G401.6 (cell line): Measurements from ENCODE around the gene PCDHB15.
A peak's percentile ranks its signal among the peaks of the same experiment; 100 is the strongest.
"Not testable (repeated sequence)": the region's sequence is repeated elsewhere in the genome, so short reads cannot be mapped to it uniquely, and the experiment has no call there.

Experiments
- FAIRE-seq: peaks from 2 replicates; lab custom pipeline; 2012; peaks lifted over from hg19 to GRCh38; lab: Jason Lieb, UNC

The PCDHB15 gene

DNA sequence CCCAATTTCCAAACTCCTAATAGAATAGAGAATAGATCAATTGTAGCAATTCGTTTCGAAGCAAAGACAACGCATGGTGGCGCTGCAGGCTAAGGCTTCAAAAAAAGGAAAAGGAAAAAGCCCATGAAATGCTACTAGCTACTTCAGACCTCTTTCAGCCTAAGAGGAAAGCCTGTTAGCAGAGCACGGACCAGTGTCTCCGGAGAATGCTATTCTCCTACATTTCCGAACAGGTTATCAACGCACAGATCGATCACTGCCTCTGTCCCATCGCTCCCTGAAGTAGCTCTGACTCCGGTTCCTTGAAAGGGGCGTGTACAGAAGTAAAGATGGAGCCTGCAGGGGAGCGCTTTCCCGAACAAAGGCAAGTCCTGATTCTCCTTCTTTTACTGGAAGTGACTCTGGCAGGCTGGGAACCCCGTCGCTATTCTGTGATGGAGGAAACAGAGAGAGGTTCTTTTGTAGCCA lies at the start of gene PCDHB15:
Gene PCDHB15 (plus strand): TSS at position 146 of the 468 bp plus-strand sequence. CDS start 184 bp downstream, at position 330.
- no peak for FAIRE-seq

- FAIRE-seq, result no peak
Observed at GRCh38 chr5:141196363-141196762, 48.8 kb upstream of the PCDHB15 start.

GRCh38 chr5:141199359-141200235 lies 45.6 kb upstream of the PCDHB15 start, which contains the start of gene PCDHB11:
TSS of gene PCDHB11 (plus strand) at chr5:141199627. CDS start at chr5:141199775, 148 bp downstream.
- FAIRE-seq, result peak; percentile 63

- FAIRE-seq, result not testable (repeated sequence)
Observed at GRCh38 chr5:141201126-141201525, 44.1 kb upstream of the PCDHB15 start.

DNA sequence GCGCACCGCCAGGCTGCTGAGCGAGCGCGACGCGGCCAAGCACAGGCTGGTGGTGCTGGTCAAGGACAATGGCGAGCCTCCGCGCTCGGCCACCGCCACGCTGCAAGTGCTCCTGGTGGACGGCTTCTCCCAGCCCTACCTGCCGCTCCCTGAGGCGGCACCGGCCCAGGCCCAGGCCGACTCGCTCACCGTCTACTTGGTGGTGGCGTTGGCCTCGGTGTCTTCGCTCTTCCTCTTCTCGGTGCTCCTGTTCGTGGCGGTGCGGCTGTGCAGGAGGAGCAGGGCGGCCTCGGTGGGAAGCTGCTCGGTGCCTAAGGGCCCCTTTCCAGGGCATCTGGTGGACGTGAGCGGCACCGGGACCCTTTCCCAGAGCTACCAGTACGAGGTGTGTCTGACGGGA lies 43.5 kb upstream of the PCDHB15 start:
- FAIRE-seq, result not testable (repeated sequence)

DNA sequence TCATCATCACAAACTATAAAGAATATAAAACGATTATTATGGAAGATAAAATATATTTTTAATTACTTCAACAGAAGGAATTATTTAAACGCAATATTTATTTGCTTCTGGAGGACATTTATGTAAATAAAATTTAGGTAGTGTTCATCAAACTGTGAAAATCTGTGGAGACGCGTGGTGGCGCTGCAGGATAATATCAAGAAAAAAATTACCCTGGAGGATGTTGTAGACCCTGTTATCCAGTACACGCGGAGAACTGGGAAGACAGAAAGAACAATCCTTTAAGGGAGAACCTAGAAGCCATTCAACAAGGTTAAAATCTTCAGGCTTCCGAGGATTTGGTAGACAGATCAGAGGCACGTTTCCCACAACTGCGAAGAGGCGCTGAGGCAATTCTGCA lies 36.7 kb upstream of the PCDHB15 start, which contains the start of gene PCDHB12:
Gene PCDHB12 (plus strand): TSS at position 242 of the 400 bp plus-strand sequence. CDS start 189 bp downstream, outside the sequence.
- no peak for FAIRE-seq

DNA sequence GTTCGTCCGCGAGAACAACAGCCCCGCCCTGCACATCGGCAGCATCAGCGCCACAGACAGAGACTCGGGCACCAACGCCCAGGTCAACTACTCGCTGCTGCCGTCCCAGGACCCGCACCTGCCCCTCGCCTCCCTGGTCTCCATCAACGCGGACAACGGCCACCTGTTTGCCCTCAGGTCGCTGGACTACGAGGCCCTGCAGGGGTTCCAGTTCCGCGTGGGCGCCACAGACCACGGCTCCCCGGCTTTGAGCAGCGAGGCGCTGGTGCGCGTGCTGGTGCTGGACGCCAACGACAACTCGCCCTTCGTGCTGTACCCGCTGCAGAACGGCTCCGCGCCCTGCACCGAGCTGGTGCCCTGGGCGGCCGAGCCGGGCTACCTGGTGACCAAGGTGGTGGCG lies 34.9 kb upstream of the PCDHB15 start:
- FAIRE-seq, result not testable (repeated sequence)

DNA sequence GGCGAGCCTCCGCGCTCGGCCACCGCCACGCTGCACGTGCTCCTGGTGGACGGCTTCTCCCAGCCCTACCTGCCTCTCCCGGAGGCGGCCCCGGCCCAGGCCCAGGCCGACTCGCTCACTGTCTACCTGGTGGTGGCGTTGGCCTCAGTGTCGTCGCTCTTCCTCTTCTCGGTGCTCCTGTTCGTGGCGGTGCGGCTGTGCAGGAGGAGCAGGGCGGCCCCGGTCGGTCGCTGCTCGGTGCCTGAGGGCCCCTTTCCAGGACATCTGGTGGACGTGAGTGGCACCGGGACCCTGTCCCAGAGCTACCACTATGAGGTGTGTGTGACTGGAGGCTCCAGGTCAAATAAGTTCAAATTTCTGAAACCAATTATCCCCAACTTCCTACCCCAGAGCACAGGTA lies 34.3 kb upstream of the PCDHB15 start:
- FAIRE-seq, result not testable (repeated sequence)

DNA sequence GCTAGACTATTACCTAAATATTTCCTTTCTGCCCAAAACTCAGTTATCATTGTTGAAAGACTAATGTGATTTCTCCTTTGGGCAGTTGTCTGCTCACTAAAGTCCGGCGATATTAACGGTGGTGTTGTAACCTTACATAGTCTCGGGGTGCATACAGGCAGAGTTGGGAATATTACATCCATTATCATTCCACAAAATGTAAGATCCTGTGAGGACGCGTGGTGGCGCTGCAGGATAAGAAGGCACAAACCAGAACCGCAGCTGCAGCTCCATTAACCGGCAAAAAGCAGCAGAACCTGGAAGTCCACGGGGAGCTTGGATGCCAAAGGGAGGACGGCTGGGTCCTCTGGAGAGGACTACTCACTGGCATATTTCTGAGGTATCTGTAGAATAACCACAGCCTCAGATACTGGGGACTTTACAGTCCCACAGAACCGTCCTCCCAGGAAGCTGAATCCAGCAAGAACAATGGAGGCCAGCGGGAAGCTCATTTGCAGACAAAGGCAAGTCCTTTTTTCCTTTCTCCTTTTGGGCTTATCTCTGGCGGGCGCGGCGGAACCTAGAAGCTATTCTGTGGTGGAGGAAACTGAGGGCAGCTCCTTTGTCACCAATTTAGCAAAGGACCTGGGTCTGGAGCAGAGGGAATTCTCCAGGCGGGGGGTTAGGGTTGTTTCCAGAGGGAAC lies 31.4 kb upstream of the PCDHB15 start, which contains the start of gene PCDHB13:
Gene PCDHB13 (plus strand): TSS at position 264 of the 684 bp plus-strand sequence. CDS start 205 bp downstream, at position 469.
- FAIRE-seq, result not testable (repeated sequence)

GRCh38 chr5:141214583-141214982 lies 30.6 kb upstream of the PCDHB15 start:
- not testable (repeated sequence) for FAIRE-seq

DNA sequence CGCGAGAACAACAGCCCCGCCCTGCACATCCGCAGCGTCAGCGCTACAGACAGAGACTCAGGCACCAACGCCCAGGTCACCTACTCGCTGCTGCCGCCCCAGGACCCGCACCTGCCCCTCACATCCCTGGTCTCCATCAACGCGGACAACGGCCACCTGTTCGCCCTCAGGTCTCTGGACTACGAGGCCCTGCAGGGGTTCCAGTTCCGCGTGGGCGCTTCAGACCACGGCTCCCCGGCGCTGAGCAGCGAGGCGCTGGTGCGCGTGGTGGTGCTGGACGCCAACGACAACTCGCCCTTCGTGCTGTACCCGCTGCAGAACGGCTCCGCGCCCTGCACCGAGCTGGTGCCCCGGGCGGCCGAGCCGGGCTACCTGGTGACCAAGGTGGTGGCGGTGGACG lies 29.7 kb upstream of the PCDHB15 start:
- not testable (repeated sequence) for FAIRE-seq

DNA sequence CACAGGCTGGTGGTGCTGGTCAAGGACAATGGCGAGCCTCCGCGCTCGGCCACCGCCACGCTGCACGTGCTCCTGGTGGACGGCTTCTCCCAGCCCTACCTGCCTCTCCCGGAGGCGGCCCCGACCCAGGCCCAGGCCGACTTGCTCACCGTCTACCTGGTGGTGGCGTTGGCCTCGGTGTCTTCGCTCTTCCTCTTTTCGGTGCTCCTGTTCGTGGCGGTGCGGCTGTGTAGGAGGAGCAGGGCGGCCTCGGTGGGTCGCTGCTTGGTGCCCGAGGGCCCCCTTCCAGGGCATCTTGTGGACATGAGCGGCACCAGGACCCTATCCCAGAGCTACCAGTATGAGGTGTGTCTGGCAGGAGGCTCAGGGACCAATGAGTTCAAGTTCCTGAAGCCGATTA lies 29.2 kb upstream of the PCDHB15 start:
- not testable (repeated sequence) for FAIRE-seq

DNA sequence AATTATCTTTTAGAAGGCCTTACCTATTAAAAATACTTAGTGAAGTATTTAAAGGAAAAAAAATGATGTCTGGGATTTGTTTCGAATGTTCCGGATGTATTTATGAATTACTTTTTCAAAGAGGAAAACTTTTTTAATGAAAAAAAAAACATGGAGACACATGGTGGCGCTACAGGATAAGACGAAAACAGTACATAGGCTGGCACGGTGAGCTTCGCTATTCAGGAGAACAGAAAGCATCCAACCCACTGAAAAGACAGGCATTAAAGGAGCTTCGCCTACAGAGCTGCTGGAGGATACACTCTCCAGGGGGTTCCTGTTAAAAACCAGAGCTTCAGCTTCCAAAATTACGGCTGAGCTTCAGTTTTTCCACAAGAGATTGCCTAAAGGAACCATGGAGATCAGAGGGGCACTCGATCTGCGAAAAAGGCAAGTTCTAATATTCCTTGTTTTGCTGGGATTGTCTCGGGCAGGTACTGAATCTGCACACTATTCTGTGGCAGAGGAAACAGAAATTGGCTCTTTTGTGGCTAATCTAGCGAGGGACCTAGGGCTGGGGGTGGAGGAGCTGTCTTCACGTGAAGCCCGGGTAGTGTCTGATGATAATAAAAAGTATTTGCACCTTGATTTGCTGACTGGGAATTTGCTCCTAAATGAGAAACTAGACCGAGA lies 21.9 kb upstream of the PCDHB15 start, which contains the start of gene PCDHB14:
Gene PCDHB14 (plus strand): TSS at position 232 of the 672 bp plus-strand sequence. CDS start 163 bp downstream, at position 395.
- peak; percentile 94 for FAIRE-seq

DNA sequence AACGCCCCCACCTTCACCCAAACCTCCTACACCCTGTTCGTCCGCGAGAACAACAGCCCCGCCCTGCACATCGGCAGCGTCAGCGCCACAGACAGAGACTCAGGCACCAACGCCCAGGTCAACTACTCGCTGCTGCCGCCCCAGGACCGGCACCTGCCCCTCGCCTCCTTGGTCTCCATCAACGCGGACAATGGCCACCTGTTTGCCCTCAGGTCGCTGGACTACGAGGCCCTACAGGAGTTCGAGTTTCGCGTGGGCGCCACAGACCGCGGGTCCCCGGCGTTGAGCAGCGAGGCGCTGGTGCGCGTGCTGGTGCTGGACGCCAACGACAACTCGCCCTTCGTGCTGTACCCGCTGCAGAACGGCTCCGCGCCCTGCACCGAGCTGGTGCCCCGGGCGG lies 20.4 kb upstream of the PCDHB15 start:
- not testable (repeated sequence) for FAIRE-seq

DNA sequence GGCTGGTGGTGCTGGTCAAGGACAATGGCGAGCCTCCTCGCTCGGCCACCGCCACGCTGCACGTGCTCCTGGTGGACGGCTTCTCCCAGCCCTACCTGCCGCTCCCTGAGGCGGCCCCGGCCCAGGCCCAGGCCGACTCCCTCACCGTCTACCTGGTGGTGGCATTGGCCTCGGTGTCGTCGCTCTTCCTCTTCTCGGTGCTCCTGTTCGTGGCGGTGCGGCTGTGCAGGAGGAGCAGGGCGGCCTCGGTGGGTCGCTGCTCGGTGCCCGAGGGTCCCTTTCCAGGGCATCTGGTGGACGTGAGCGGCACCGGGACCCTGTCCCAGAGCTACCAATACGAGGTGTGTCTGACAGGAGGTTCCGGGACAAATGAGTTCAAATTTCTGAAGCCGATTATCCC lies 19.8 kb upstream of the PCDHB15 start:
- FAIRE-seq, result not testable (repeated sequence)

GRCh38 chr5:141234109-141234667 lies 11.0 kb upstream of the PCDHB15 start:
- FAIRE-seq, result no peak

- not testable (repeated sequence) for FAIRE-seq
Observed at GRCh38 chr5:141235922-141236321, 9.3 kb upstream of the PCDHB15 start.

DNA sequence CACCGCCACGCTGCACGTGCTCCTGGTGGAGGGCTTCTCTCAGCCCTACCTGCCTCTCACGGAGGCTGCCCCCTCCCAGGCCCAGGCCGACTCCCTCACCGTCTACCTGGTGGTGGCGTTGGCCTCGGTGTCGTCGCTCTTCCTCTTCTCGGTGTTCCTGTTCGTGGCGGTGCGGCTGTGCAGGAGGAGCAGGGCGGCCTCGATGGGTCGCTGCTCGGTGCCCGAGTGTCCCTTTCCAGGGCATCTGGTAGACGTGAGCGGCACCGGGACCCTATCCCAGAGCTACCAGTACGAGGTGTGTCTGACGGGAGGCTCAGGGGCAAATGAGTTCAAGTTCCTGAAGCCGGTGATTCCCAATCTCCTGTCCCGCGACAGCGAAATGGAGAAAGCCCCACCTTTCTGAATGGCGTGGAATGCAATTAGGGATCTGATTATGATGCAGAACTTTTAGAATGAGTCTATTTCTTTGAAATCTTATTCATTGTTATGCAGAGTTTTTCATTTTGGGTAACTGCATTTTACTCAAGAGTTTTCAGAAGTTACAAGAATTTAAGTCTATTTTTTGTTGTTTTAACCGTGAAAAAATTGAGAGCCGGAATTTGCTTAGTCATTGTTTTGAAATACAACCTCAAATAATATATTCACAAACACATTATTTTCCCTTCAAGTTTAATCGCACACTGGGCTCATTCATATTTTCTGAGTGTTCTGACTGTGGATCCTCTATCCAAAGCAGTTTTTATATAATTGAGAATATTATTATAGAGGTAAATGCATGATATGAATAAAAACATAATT lies 8.5 kb upstream of the PCDHB15 start:
- FAIRE-seq, result no peak

- FAIRE-seq, result no peak
Observed at GRCh38 chr5:141241496-141241895, 3.7 kb upstream of the PCDHB15 start.

DNA sequence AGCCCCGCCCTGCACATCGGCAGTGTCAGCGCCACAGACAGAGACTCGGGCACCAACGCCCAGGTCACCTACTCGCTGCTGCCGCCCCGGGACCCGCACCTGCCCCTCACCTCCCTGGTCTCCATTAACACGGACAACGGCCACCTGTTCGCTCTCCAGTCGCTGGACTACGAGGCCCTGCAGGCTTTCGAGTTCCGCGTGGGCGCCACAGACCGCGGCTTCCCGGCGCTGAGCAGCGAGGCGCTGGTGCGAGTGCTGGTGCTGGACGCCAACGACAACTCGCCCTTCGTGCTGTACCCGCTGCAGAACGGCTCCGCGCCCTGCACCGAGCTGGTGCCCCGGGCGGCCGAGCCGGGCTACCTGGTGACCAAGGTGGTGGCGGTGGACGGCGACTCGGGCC lies 1.8 kb downstream of the PCDHB15 start:
- not testable (repeated sequence) for FAIRE-seq

DNA sequence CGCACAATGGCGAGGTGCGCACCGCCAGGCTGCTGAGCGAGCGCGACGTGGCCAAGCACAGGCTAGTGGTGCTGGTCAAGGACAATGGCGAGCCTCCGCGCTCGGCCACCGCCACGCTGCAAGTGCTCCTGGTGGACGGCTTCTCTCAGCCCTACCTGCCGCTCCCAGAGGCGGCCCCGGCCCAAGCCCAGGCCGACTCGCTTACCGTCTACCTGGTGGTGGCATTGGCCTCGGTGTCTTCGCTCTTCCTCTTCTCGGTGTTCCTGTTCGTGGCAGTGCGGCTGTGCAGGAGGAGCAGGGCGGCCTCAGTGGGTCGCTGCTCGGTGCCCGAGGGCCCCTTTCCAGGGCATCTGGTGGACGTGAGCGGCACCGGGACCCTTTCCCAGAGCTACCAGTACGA lies 2.2 kb downstream of the PCDHB15 start:
- not testable (repeated sequence) for FAIRE-seq
